Activated T-helper 1 cell treated with anti-CD3 and anti-CD28 coated beads, Interleukin-2, amount 50 U/mL, for 16 hours (primary cell): ENCODE results near the gene RGMB.
"Not testable (repeated sequence)": the region's sequence is repeated elsewhere in the genome, so short reads cannot be mapped to it uniquely, and the experiment has no call there.

ENCODE experiments used
- DNase-seq, 2 donors: peaks; one replicate each; pipeline ENCODE4 v3.0.0-alpha.2; 2020; ENCODE audit warnings: low read depth in 1 of 2, low spot score in 1 of 2

RGMB gene, protein sequence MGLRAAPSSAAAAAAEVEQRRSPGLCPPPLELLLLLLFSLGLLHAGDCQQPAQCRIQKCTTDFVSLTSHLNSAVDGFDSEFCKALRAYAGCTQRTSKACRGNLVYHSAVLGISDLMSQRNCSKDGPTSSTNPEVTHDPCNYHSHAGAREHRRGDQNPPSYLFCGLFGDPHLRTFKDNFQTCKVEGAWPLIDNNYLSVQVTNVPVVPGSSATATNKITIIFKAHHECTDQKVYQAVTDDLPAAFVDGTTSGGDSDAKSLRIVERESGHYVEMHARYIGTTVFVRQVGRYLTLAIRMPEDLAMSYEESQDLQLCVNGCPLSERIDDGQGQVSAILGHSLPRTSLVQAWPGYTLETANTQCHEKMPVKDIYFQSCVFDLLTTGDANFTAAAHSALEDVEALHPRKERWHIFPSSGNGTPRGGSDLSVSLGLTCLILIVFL

DNA sequence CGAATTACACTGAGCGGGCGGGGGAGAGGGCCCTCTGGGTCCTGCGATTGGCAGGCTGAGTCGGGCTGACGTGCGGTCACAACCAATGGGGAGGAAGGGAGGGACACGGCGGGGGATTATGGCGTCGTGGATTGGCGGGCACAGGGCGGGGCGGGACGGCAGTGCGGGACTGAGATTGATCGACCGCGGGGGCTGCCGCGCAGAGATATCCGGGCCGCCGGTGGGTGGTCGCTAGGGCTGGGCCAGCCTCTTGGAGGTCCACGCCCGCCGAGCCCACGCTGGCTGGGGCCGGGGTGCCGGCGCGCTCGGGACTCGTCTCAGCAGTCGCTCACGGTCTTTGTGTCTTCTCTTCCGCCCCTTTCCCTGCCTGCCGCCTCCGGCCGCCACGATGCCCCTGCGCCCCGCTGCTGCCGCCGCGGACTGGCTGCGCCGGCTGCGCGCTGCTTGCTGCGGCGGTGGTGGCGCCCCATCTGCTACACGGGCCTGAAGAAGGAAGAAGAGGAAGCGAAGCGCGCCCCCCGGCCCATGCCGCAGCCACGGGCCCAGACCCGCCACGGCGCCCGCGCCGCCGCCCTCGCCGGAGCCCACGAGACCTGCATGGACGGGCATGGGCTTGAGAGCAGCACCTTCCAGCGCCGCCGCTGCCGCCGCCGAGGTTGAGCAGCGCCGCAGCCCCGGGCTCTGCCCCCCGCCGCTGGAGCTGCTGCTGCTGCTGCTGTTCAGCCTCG lies at the start of gene RGMB:
TSS of gene RGMB (plus strand) at position 200 of the 728 bp plus-strand sequence. CDS start at position 608, 408 bp downstream.
- DNase-seq: peak; percentile 74 to 80

DNA sequence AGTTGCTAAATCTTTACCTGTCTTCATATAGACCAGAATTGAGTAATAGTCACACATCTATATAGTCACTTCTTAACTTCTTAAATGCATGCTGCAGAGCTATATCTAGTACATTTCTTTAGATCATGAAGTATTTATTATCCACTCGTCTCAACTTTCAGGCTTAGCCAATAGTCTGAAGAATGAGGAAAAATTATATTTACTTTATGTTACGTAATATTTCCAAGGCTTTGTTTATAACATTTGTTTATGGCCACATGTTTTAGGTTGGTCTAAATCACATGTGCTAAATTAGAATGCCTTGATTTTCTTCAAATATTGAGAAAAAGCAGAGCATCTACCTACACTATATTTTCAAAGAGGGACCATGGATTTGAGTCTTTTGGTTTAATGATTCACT lies 47.2 kb upstream of the RGMB start:
- no peak for DNase-seq

DNA sequence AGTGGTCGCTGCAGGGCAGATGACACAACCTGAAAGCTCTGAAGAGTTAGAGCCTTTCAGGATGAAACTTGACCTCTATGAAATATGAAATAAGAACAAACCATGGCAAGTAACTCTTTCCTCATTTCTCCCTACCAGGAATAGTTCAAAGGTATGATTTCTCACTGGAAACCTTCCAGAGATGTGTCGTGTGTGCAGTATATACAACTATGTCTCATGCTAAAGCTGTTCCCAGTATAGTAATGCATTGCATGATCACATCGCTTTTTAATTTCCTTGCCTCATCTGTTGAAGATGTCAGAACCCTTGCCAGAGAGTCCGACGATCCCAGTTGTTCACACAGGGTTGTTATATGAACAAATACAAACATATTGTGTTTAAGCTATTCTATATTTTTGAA lies 45.8 kb upstream of the RGMB start:
- no peak for DNase-seq

DNA sequence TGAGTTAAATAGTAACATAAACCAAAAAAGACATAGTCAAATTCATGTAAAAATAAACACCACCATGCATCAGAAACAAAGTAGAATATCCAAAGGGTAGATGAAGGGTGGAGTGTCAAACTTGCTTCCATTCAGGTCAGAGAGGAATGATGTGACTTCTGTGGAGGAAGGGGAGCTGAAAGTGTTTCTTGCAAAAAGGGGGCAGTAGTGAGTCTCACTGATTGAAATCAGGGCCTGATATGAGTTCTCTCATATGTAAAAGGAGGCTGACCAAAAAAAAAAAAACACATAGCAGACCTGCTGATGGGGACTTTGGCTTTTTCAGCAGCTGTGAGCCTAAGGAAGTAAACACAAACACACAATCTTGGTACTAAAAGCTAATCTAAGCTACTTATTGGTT lies 38.8 kb upstream of the RGMB start:
- no peak for DNase-seq

DNA sequence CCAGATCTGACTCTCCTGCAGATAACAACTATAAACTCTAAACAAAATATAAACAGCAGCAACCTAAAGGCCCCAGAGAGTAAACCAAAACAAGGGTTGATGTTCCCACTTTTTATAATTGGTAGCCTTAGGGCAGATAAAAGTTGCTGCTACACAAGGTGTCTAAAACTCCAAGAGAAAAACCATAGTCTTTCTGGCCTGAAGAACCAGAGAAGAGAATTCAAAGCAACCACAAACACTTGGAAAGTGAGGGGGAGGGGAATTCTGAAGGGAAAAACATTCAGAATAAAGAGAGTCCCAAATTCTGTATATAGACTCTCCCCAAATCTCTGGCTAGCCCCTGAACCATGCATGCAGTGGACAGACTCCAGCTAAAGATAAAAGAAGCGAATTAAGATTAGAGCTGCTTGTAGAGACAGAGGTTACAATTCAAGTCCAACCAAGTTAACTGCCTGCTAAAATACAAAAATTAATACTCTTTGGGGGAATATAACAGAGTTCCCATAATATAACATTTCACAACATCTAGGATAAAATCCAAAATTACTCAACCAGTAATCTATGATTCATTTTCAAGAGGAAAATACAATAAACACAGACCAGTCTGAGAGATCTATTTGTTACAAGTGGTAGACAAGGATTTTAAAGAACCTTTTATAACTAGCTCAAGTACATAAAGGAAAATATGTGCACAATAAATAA lies 37.5 kb upstream of the RGMB start:
- DNase-seq: no peak

DNA sequence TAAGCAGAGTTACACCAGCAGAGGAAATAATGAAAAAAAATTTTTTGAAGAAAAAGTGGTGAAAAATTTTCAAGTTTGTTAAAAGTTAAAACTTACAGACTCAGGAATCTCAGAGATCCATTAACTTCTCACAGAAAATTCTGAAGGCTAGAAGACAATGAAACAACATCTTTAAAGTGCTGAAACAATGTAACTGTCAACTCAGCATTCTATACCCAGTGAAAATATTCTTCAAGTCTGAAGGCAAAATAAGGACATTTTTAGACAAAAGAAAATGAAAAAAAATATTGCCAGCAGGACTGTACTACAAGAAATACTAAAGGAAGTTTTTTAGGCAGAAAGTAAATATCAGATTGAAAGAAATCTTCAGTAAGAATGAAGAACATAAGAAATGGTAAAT lies 36.7 kb upstream of the RGMB start:
- no peak for DNase-seq

DNA sequence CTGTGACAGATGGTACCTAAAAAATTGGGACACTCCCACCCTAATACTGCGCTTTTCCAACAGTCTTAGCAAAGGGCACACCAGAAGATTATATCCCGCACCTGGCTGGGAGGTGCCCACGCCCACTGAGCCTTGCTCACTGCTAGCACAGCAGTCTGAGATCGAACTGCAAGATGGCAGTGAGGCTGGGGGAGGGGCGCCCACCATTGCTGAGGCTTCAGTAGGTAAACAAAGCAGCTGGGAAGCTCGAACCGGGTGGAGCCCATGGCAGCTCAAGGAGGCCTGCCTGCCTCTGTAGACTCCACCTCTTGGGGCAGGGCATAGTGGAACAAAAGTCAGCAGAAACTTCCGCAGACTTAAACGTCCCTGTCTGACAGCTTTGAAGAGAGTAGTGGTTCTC lies 36.0 kb upstream of the RGMB start:
- not testable (repeated sequence) for DNase-seq

DNA sequence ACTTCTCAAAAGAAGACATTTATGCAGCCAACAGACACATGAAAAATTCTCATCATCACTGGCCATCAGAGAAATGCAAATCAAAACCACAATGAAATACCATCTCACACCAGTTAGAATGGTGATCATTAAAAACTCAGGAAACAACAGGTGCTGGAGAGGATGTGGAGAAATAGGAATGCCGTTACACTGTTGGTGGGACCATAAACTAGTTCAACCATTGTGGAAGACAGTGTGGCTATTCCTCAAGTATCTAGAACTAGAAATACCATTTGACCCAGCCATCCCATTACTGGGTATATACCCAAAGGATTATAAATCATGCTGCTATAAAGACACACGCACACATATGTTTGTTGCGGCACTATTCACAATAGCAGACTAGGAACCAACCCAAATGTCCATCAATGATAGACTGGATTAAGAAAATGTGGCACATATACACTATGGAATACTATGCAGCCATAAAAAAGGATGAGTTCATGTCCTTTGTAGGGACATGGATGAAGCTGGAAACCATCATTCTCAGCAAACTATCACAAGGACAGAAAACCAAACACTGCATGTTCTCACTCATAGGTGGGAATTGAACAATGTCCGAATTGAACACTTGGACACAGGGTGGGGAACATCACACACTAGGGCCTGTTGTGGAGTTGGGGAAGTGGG lies 34.8 kb upstream of the RGMB start:
- not testable (repeated sequence) for DNase-seq

DNA sequence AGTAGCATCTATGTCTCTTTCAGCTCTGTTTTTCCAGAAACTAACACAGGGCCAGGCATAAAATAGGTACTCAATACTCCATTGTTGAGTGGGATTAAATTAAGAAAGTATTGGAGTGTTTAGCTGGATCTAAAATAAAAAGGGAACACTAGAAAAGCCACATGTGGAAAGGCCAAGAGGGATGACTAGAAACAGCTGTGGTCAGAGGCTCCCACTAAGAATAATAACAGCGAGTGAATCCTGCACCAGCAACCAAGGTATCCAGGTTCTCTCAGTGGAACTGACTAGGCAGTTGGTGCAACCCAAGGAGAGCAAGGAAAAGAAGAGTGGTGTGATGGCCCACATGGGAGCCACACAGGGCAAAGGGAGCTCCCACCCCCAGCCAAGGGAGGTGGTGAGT lies 31.5 kb upstream of the RGMB start:
- no peak for DNase-seq

DNA sequence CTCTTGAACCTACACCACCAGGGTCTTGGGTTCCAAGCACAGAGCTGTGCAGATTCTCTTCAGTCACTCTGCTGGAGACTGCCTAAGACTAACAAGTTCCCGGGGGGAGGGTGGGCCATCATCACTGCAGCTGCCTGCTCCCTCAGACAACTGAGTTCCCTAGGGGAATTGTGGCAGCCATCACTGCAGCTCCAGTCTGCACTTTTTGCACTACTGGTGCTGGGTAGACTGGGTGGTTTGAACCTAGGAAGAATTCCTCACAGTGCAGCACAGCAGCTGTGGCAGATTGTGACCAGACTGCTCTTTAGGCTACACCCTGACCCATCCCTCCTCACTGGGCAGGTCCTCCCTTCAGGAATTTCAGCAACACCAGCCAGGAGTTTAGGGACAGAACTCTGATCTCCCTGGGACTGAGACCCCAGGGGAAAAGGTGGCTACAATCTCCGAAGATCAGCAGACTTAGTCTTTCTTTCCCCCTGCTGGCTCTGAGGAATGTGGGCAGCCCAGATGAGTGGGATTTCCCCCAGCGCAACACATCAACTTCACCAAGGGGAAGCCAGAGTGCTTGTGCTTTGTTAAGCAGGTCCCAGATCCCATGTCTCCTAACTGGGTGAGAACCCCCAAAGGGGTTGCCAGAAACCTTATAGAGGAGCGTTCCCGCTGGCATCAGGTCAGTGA lies 30.9 kb upstream of the RGMB start:
- no peak for DNase-seq

DNA sequence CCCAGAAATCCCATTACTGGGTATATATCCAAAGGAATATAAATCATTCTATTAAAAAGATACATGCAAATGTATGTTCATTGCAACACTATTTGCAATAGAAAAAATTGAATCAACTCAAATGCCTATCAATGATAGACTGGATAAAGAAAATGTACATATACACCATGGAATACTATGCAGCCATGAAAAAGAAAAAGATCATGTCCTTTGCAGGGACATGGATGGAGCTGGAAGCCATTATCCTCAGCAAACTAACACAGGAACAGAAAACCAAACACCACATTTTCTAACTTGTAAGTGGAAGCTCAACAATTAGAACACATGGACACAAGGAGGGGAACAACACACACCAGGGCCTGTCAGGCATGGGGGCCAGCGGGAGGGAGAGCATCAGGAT lies 25.2 kb upstream of the RGMB start:
- DNase-seq: not testable (repeated sequence)

DNA sequence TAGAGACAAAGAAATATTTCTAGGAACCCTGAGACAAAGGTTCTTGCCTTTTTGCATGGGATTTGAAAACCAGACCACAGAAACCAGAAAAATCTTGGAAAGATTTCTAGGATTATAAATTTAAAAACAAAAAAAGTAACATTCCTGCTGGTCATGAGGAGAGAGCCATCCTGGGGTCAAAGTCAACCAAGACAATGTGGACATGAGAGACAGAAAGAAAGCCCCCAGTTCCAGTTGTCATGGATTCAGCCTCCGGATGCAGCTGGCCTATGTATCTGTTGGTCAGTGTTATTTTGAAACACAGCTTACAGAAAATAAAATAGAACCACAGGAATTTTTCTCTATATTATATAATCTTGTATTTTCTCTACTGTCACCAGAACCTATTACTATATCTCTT lies 24.4 kb upstream of the RGMB start:
- DNase-seq: no peak

DNA sequence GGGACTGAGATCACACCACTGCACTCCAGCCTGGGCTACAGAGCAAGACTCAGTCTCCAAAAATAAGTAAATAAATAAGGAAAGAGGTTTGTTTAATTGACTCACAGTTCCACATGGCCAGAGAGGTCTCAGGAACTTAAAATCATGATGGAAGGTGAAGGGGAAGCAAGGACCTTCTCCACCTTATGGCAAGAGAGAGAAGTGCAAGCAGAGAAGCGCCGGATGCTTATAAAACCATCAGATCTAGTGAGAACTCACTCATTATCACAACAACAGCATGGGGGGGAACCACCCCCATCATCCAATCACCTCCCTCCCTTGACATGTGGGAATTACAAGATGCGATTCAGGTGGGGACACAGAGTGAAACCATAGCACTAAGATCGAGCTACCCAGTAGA lies 22.8 kb upstream of the RGMB start:
- DNase-seq: no peak

DNA sequence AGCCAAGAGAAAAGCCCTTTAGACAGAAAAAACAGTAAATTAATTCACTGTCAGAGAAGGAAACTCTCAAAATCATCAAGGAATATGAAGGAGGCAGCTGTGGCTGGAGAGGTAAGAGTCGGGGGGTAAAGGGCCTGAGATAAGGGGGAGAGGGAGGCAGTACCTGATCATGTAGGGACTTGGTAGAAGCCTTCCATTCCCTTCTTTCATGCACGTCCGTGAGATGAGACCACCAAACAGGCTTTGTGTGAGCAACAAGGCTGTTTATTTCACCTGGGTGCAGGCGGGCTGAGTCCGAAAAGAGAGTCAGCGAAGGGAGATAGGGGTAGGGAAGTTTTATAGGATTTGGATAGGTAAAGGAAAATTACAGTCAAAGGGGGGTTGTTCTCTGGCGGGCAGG lies 21.1 kb upstream of the RGMB start:
- DNase-seq: not testable (repeated sequence)

DNA sequence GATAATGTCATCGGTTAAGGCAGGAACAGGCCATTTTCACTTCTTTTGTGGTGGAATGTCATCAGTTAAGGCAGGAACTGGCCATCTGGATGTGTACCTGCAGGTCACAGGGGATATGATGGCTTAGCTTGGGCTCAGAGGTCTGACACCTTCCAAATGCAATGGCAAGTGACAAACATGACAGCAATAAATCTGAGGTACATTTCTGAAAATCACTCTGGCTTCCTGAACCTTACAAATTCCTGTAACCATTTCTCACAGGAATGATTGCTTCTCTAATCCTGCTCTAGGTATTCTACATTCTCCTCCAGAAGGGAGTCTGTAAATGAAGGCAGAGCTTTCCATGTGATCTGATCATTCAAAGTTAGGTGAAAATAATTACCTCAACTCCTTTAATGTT lies 20.7 kb upstream of the RGMB start:
- DNase-seq: not testable (repeated sequence)

DNA sequence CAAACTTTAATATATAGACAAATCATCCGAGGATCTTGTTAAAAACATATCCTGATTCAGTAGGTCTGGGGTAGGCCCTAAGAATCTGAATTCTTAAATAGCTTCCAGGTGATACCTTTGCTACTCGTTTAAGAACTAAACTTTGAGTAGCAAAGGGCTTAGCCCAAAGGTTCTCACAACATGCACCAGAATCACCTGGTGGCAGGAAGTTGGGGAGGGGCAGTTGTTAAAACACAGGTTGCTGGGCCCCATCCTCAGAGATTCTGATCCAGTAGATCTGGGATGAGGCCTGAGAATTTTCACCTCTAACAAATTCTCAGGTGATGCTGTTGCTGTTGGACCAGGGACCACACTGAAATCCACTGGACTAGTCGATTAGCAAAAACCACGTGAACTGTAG lies 20.0 kb upstream of the RGMB start:
- DNase-seq: no peak

DNA sequence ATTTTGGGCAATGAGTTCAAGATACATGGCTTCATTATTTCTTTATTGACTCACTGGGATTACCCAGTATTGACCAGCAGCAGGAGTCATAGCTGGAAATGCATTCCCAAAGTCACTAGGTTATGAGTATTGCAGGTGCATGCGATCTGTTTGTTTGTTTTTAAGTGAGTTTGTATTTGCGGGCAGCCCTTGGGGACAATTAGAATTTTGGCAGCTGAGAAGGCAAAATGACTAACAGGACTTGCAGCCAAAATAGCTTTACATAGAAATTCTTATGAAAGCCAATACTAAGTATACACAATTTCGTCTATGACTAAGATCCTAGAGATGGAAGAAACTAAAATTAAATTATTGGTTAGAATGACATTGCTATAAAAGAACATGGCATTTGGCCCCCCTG lies 18.1 kb upstream of the RGMB start:
- no peak for DNase-seq

DNA sequence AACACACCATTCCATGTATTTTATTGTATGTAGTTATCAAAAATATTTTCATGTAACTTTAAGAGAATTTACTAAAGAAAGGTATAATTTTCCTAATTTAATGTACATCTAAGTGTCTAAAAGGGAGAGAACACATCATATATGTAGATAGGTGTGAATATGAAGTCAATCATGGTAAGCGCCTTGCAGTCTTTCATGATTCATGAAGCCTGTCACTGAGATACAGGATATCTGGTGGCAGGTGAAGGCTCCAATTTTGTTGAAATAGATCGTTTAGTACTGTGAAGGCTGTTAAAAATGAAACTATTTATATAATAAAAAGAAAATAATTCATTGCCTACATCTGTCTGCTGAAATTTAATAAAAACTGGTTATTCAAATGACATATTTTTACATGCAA lies 15.5 kb upstream of the RGMB start:
- DNase-seq: no peak

DNA sequence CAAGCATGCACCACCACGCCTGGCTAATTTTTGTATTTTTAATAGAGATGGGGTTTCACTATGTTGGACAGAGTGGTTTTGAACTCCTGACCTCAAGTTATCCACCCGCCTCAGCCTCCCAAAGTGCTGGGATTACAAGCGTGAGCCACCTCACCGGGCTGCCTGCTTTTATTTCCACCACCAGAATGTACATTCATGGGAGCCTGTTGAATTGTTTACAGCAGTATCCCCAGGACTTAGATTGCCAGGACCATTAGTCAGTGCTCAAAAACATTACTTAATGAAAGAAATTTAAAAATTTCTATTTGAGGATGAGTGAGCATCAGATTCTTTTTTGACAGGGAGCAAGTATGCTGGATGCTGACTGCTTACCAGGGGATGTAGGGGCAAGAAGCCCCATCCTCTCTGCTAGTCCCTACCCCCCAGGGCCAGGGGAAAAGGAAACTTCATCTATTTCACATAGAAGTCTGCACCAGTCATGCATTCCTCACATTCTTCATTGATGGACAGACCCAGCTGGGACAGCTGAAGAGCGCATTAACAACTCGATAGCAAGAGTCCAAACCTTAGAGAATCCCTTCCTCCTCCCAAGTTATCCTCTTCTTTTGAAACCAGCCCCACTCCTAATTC lies 10.3 kb upstream of the RGMB start:
- DNase-seq: no peak

DNA sequence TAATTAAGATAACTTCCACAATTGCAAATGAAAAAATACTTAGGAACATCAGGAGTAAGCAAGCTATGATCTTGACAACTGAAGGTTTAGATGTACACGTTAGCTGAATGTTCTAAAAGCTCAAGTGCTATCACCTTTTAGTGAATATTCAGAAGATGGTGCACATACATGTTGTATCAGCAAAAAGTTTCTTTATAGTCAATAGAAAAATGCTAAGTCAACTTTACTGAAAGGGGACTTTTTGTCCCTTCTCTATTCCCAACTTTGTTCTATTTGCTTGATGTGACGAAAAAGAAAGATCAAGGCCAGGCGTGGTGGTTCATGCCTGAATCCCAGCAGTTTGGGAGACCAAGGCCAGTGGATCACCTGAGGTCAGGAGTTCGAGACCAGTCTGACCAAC lies 7.6 kb upstream of the RGMB start:
- DNase-seq: no peak
